Measurements from ENCODE around the gene FTO. TPM values are rescaled to one million over a fixed set of nuclear protein-coding genes. Genes with fewer than 3 reads are reported as not detected.
A peak's percentile ranks its signal among the peaks of the same experiment; 100 is the strongest.

Gene FTO
- total and polyA plus RNA-seq, 2 of the 13 experiments (the other 11 are each of a cell fraction or from before 2014, with no cell fraction given) = 41.6 to 55.8 TPM

DNA sequence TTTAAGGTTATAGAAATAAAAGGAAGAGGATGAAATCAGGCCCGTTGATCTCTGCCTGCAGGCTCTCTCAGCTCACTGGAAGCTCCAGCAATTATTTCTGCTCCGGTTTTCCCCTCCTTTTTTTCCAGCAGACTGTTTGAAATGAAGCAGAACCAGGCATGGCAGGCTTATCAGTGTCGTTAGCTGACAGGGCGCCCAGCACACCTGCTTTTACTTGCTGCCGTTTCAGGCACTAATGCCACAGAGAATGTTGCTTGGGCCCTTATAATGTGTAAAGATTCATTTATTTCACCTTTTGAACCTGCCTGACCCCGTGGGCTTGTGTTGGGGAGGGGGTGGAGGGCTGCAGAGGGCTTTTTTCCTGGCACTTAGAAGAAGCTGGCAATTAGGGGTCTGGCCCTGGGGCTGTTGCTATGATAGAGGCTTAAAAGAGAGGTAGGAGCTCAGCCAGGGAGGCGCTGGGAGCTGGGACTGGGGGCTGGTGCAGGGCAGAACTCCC lies 474.6 kb downstream of the FTO start:
- intact Hi-C loops (cut with micrococcal nuclease; ENCODE audit: unreplicated experiment) = loop anchor here (5.0 to 10.0 kb wide), 4 partner anchors 89 to 634 kb away; no protein-coding TSS in a partner anchor
- in situ Hi-C loops (cut with HindIII; ENCODE audit: extremely low pct_ligation_motif_present, low pct_unique_long_range_greater_than_20kb) = loop anchor here (5.0 to 25.0 kb wide), 2 partner anchors 96 to 416 kb away; no protein-coding TSS in a partner anchor
- ATAC-seq = no peak
- H3K27ac ChIP-seq (ENCODE audit: extremely low read length, insufficient read depth, low read length) = peak overlapping the region; percentile 97
- CTCF ChIA-PET (ENCODE audit: low intra/inter-chr PET ratio, low total read pairs) = no interaction called here
- H3K4me3 ChIP-seq (replicated peaks in 1 of 3; ENCODE audit: insufficient read depth in 1 of 3, low read depth in 2 of 3, low read length in 3 of 3) = no peak overlapping the region
- H3K9ac ChIP-seq (ENCODE audit: insufficient read depth, low read depth, low read length) = peak overlapping the region; percentile 35; the same call in 1 of the 2 replicates
- 71% methylated on average over 7 of the region's 7 CpGs for WGBS (ENCODE audit: low lambda C conversion rate)
- H4K20me1 ChIP-seq (ENCODE audit: insufficient read depth, low read length) = no peaks in the 10 kb centered on the region
- FAIRE-seq = no peak
- no peak overlapping the region for H3K4me2 ChIP-seq (ENCODE audit: low read depth, low read length)
- no peaks in the 10 kb centered on the region for H3K27me3 ChIP-seq (ENCODE audit: control insufficient read depth in 1 of 2, insufficient read depth in 2 of 2, low read length in 2 of 2)
- POLR2A ChIA-PET = interaction anchor here (3.0 to 6.1 kb wide), 2 partner anchors 13 to 15 kb away, joined by 10 to 61 read pairs; no protein-coding TSS in a partner anchor
- H3K36me3 ChIP-seq (replicated peaks in 1 of 2; ENCODE audit: control insufficient read depth in 1 of 2, insufficient read depth in 2 of 2, low read length in 2 of 2) = no peaks in the 10 kb centered on the region
- no peaks in the 10 kb centered on the region for H3K9me3 ChIP-seq (ENCODE audit: low read length)
- TF ChIP-seq CHD4 (IDR thresholded peaks at IDR 0.05; ENCODE audit: borderline replicate concordance, low read length) (no peak), BORCS8-MEF2B (CRISPR knock-in tag; IDR thresholded peaks at IDR 0.05) (0 out of 2 replicates have a peak, but pooled peaks have one; percentile 17), NFKB2 (CRISPR knock-in tag; IDR thresholded peaks at IDR 0.05; ENCODE audit: borderline replicate concordance) (no peak), ZNF678 (CRISPR knock-in tag; IDR thresholded peaks at IDR 0.05) (no peak), ZBTB38 (CRISPR knock-in tag; IDR thresholded peaks at IDR 0.05) (peak; percentile 85; the same call in 1 of the 2 replicates), PHB2 (IDR thresholded peaks at IDR 0.05; ENCODE audit: partially characterized antibody) (no peak), ZNF687 (CRISPR knock-in tag; IDR thresholded peaks at IDR 0.05) (peak; percentile 62), TBX2 (CRISPR knock-in tag; IDR thresholded peaks at IDR 0.05; ENCODE audit: borderline replicate concordance) (peak; percentile 40; the same call in 1 of the 2 replicates), SRSF4 (IDR thresholded peaks at IDR 0.05; ENCODE audit: low read depth, low read length, poor library complexity, severe bottlenecking) (no peak), GATAD2A (CRISPR knock-in tag; IDR thresholded peaks at IDR 0.05) (peak; percentile 10; the same call in 1 of the 2 replicates), E2F1 (CRISPR knock-in tag; IDR thresholded peaks at IDR 0.05) (no peak), SALL2 (CRISPR knock-in tag; IDR thresholded peaks at IDR 0.05) (no peak), ZNF292 (CRISPR knock-in tag; IDR thresholded peaks at IDR 0.05; ENCODE audit: borderline replicate concordance, low read depth) (0 out of 2 replicates have a peak, but pooled peaks have one; percentile 51), ETV6 (CRISPR knock-in tag; conservative IDR thresholded peaks at IDR 0.05) (0 out of 2 replicates have a peak, but pooled peaks have one; percentile 49)
- TF ChIP-seq, protein P1, sequence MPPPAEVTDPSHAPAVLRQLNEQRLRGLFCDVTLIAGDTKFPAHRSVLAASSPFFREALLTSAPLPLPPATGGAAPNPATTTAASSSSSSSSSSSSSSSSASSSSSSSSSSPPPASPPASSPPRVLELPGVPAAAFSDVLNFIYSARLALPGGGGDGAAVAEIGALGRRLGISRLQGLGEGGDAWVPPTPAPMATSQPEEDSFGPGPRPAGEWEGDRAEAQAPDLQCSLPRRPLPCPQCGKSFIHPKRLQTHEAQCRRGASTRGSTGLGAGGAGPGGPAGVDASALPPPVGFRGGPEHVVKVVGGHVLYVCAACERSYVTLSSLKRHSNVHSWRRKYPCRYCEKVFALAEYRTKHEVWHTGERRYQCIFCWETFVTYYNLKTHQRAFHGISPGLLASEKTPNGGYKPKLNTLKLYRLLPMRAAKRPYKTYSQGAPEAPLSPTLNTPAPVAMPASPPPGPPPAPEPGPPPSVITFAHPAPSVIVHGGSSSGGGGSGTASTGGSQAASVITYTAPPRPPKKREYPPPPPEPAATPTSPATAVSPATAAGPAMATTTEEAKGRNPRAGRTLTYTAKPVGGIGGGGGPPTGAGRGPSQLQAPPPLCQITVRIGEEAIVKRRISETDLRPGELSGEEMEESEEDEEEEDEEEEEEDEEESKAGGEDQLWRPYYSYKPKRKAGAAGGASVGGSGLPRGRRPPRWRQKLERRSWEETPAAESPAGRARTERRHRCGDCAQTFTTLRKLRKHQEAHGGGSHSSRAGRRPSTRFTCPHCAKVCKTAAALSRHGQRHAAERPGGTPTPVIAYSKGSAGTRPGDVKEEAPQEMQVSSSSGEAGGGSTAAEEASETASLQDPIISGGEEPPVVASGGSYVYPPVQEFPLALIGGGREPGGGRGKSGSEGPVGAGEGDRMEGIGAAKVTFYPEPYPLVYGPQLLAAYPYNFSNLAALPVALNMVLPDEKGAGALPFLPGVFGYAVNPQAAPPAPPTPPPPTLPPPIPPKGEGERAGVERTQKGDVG (CRISPR knock-in tag; IDR thresholded peaks at IDR 0.05; ENCODE audit: borderline replicate concordance) = peak; percentile 84; the same call in 1 of the 2 replicates
- no peak for DNase-seq (ENCODE audit: low spot score)
- peaks cover 98% of the 10 kb centered on the region for H3K4me1 ChIP-seq (ENCODE audit: insufficient read depth, low read length)
- BruUV-seq (replicated peaks) = no TSS peak
- H3K79me2 ChIP-seq (ENCODE audit: insufficient read depth, low read length) = no peaks in the 10 kb centered on the region
- H2AFZ ChIP-seq (ENCODE audit: low read length) = no peak overlapping the region
